T-helper 22 cell (primary cell): ENCODE results near the gene DKK3.

Experiments
- DNase-seq: peaks from one replicate; pipeline ENCODE4 v3.0.0-alpha.2; 2020; ENCODE audit warnings: low read depth

Gene DKK3

DNA sequence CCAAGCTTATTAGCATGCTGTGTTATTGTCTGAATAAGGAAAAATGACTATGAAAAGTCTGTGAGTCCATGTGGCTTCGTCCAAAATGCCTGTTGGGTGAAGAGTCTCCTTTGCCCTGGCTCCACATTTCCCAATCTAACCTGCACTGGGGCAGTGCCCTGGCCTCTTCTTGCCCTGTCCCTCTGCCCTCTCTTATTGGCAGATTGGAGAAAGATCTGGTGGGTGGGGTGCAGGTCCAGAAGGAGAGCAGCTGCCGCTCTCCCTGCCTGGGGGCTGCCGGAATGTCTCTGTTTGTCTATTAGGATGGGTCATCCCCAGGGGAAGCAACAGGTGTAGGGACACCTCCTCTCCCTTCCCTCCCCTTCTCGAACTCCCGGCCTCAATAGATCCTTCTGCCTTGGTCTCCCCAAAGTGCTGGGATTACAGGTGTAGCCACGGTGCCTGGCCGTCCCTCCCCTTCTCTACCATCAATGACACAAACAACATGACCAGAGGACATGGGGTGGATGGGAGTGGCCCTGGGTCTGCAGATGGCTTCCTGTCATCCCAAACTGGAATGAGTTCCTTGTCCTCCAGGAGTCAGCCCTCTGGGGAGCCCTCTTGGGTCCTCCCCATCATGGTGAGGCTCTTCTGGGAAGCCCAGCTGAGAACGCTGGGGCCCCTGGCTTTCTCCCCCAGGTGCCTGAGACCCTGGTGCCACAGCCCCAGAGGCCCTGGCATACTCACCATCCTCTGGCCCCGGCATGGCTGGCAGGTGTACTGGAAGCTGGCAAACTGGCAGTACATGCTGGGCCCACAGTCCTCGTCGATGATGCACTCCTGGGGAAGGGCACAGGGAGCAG, 40.5 kb downstream of the DKK3 start:
- DNase-seq: no peak

DNA sequence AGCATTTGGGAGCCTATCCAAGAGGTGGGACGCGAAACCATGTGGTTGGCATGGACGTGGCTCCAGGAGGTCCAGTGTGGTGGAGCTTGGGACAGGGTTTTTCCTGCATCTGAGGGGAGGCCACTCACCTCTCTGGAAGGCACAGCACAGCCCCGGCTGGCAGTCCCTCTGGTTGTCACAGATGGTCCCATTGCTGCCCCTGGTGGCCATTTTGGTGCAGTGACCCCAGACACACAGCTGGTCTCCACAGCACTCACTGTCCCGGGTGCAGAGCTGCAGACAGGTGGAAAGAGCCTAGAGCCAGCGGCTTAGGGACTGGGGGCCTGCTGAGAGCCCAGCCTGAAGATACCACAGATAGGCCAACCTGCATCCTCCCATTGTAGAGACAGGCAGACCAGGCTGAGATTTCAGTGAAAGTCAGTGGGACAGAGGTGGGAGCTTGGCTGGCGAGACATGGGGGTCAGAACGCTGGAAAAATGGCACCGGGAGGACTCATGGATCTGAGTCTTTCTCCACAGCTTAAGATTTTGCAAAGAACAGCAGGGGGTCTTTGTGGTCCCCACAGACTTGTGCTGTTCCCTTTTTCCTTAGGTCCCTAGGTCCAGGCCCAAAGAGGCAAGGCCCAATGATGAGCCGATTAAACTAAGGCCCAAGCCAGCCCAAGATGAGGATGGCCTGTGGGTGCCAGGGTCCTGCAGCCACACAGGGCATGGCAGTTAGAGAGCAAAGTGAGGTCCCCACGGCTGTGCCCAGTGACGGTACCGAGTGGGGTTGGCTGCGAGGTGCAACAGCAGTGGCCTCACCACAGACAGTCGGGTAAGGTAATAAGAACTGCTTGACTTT, 41.4 kb downstream of the DKK3 start:
- DNase-seq: peak; percentile 18

DNA sequence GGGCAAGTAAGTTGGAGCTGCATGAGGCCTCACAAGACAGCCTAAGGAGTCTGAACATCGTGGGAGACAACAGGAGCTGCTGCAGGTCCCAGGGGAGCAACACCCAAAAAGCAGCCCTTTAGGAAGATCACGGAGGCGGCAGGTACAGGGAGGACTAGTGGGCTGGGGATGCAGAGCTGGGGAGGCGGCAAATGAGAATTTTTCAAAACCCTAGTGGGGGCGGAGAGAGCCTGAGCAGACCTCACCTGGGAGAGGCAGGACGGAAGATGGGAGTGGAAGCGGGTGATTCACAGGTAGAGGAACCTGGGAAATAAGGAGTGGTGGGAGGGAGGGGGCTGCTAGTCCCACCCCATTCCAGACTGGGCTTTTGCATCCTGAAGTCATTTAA, 42.1 kb downstream of the DKK3 start:
- DNase-seq: no peak

DNA sequence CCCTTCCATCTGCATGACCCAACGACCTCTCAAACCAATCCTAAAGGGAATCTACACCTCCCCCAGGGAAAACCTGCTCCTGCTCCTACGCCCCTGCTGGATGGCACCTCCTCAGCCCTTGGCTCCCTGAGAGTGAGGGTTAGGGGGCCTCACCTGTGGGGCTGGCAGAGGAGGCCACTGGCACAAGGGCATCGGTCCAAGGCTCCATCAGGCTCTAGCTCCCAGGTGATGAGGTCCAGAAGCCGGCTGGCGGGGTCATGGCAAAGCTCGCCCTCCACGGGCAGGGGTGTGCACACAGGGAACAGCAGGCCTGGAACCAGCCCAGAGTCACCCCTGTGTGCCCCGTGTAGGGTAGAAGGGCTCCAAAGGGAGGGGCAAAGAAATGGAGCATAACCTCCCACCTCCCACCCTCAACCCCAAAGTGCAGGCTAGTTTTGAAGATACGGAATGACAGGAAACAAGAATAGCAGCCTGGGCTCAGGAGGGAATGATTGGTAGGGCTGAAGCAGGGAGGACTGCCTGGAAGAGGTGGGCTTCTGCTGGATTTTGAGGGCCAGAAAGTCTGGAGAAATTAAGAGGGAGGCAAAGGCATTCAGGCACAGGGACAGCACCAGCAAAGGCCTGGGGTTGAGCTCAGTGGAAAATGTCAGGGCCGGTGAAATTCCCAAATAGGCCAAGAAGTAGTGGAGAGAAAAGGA, 42.6 kb downstream of the DKK3 start:
- DNase-seq: no peak

DNA sequence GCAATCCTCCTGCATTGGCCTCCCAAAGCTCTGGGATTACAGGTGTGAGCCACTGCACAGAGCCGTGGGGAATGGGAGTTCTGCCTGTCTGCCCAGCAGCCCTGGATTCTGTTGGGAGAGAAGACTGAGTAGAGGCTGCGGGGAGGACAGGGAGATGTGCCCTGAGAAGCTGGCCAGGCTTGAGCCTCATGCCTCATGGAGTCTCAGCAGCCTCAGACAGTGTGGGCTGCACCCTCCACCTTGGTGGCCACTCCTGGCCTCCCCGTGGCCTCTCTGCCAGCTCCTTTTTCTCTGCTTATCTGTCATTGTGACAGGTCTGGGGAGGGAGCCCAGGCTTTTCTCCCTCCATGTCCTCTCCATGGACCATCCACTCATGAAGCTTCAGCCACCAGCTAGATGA, 43.2 kb downstream of the DKK3 start:
- DNase-seq: no peak

DNA sequence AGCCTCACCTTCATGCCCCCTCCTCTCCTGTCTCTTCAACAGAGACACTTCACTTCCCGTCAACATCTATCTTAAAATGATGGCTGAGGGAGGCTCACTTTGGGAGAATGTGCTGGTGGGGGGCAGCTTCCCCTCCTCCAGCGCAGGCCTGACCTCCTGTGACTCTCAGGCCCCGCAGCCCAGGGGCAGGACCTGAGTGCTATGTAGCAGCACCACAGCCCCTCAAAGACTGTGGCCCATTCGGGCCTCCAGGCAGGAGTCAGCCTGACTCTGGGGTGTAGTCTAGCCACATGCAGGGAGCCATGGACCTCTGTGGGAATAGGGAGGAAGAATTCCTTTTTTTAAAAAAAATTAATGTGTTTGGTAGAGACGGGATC, 43.7 kb downstream of the DKK3 start:
- DNase-seq: no peak

DNA sequence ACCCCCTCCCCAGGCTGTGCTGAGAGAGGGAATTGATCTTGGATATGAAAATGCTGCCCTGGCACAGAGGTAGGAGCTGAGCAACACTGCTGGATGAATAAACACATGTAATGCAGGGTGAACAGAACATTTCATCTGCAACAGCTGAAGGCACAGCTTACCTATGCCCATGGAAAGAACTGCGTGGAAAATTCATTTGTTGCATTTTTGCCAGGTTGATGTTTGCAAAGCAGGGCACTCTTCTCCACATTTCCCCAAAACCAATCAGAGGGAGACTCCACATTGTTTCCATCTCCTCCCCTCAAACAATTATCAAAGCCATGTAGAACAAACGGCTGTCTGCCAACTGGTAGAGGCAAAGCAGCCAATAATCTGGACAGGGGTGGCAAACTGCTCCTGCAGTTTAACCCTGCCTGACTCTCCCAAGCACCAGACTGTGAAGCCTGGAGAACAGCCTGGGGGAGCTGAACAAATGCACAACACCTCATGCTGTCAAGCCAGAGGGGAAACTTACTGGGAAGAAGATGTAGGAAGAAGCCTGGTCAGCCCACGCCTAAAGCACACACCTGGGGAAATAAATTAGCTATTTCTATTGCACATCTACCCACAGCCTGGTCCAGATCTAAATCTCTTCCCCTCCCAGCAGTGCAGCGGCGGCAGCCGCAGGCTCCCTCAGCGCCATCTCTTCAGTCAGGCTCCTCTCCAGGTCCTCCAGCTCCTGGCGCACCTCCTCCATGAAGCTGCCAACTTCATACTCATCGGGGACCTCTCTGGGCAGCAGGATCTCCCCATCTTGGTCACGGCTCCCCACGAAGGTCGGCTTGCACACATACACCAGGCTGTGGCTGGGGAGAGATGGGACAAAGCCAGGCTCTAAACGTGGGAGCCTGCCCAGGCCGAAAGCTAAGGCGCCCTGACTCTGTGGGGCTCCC, 44.3 kb downstream of the DKK3 start:
- DNase-seq: no peak

DNA sequence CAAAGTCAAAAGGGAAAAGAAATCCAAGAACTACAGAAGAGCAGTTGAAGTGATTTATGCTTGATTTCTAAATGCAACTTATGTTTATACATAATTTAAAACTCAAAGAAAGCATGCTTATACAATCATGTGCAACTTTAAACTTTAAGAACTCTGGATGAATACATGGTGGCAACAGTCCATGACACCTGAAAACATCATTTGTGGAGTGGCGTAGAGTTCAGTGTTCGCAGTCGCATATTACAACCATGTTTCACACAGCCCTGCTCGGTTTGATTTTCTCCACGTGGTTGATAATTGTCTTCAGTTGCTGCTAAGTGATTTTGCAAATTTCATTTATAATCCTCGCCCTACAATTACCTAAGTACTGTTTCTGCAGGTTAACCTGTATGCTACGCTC, 45.4 kb downstream of the DKK3 start:
- no peak for DNase-seq

DNA sequence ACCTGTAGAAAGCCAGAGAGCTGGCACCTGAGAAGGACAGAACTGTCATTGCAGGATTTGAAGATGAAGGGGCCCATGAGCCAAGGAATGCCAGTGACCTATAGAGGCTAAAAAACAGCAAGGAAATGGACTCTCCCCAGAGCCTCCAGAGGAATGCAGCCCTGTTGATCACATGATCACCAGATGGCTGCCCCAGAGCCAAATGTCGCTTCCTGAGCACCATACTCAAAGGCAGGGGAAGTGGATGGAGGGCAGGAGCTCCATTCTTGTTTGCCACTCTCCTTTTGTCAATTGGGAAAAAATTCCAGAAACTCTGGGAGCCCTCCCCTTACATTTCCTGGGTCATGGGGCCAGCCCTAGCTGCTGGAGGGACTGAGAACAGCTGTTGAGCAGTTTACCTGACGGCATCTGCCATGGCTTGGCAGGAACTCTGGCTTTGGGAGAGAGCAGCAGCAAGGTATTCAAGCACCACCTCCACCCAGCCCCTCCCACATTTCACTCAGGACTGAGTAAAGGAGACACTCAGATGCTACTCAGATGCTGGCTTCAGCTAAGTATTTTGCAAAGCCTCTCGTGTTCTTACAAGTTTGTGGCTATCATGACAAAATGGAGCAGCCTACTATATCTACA, 46.9 kb downstream of the DKK3 start:
- no peak for DNase-seq

DNA sequence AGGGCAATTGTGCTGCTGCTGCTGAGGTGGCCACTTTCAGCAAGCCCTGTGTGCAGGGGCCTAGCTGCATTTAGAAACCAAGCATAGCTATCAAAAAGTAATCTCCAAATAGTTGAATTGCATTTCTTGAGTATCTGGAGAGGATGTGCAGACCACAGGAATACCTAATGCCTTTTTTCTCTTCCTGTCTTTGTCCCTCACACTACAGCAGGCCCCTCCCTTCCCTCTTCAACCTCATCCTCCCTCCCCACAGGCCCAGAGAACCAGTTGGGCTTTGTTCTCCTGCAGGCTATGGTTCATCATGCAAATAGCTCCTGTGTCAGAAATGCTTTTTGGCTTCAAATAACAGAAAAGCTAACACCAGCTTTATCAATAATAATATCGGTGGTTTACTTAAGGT, 47.7 kb downstream of the DKK3 start:
- no peak for DNase-seq

DNA sequence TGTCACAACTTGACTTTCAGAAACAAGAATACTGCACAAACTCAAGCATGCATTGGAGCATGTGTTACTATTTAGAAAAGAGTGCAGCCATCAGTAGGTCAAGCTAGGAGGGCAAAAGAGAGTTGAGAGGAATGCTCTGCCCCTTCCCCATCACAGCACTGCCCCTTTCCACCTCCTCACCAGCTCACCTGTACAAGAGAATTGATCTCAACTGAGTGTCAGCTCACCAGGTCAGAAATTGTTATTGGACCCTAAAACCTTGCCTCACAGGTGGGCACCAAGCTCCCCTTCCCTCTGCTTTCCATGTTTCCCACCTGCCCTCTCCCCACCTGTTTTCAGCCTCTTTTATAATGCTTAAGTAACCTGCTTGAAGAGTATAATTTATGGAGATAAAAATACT, 48.8 kb downstream of the DKK3 start:
- no peak for DNase-seq

DNA sequence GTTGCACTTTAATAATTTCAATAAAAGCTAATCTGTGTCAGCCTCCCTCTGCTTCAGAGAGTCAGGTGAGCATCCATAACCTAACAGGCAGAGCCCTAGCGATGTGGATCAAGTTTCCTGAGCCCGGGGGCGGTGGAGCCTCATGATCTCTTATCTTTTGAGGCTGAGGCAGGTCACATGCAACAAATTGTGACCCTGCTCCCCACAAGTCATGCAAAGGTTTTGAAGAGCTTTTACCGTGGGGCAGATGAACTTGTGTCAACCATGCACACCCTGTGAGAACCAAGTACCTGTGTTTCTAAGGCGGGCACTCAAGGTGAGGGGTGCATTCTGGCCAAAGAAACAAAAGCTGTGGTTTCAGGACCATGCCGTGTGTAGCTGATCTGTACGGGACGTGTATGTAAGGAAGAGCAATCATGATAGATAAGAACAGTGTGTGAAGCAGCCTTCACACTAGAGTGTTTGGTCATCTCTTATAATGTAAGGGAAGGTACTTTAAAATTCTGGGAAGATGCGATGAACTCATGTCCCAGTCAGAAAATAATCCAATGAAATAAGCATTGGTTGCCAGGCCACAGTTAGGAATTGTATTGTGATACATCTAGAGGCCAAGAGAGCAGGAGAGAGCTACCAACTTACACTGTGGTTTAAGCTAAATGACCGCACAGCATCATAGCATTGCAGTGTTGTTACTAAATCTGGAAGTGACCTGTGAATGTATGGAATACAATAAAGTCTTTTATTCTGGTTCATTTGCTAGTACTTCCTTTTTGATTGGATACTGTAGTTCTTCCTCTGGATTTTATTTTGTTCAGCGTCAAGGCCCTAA, 49.8 kb downstream of the DKK3 start:
- no peak for DNase-seq

DNA sequence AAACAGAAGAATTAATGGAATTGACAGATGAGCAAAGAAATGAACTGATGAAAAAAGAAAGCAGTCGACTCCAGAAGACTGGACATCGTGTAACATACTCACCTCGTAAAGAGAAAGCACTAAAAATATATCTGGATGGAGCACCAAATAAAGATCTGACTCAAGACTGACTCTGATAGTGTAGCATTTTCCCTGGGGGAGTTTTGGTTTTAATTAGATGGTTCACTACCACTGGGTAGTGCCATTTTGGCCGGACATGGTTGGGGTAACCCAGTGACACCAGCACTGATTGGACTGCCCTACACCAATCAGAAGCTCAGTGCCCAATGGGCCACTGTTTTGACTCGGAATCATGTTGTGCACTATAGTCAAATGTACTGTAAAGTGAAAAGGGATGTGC, 52.4 kb downstream of the DKK3 start:
- no peak for DNase-seq

DNA sequence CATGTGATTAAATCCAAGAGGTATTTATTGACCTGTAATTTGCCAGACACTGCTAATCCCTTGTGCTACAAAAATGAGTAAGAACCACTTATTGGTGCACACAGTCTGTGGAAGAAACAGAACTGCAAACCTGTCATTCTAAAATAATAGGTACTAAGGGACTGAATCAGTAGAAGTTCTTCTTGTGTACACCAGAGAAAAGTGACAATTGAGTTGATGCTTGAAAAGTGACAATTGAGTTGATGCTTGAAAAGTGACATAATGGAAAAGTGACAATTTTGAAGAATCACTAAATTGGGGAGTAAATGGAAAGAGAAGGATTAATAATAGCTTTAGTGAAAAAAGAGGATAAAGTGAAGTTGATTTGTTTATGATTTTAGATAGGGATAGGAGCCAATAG, 56.4 kb downstream of the DKK3 start:
- DNase-seq: no peak

DNA sequence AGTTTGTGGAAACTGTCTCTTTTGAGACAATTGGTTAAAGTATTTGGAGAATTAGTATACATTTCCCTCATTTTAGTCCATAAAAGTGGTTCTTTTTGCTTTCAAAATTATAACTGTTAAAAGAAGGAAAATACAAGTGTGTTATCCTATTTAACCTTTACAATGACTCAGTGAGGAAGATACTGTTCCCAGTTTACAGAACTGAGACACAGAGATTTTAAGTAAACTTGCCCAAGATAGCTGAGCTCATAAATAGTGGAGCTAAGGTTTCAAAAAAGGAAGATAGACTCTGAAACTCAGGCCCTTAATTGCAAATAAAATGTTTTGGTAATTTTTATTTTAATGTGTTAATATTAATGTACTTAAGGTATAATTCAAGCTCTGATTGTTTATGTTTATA, 58.9 kb downstream of the DKK3 start:
- DNase-seq: no peak

DNA sequence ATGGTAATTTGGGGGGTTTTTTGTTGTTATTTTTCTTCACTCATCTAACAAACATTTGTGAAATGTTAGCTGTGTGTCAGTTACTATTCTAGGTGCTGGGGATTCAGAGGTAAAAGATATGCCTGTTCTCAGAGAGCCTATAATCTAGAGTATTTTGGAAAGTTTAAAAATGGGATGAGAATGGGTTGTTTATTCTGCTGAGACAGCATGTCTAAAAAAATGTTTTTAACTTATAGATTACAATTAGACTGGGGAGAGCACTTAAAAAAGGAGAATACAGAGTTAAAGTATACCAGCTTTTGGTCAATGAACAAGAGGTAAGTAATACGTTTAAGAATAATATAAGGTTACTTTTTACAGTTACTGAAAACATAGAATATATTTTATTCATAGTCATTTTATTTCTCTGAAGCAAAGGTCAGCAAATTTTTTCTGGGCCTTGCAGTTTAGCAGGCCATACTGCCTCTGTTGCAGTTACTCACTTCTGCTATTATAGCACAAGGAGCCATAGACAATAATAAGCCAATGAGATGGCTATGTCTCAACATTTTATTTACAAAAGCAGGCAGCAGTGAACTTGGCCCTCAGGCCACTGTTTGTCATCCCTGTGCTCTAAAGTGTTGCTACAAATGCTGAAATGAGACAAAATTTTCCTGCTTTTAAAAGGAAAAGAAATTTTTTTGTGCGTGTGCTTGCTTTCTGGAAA, 60.0 kb downstream of the DKK3 start:
- no peak for DNase-seq

DNA sequence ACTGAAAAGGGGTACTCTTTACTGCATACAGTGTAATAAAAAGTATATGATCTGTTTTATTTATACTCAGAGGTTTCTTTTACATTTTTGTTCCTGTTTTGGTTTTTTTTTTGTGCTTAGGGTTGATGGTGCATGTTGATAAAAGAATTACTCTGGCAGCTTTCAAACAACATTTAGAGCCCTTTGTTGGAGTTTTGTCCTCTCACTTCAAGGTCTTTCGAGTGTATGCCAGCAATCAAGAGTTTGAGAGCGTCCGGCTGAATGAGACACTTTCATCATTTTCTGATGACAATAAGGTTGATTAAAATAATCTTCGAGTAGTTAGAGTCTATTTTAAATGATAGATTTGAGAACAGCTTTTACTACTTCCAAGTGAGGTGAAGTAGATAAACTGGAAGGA, 60.6 kb downstream of the DKK3 start:
- no peak for DNase-seq

DNA sequence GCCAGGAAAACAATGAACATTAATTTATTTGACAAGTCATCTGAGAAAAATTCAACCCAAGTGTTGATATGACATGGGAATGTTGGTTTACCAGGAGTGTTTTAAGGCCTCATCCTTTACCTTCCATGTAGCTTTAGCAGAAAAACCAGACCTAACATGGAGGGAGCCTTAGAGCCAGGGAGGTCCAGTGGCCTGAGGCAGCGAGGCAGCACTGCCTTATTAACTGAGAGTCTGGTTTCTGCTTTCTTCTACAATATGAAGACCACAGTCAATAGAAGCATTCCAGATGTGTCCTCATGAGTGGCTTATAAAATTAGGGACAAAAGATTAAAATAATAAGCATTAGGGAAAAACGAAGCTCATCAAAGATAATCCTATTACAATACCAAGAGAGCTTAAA, 61.5 kb downstream of the DKK3 start:
- no peak for DNase-seq

DNA sequence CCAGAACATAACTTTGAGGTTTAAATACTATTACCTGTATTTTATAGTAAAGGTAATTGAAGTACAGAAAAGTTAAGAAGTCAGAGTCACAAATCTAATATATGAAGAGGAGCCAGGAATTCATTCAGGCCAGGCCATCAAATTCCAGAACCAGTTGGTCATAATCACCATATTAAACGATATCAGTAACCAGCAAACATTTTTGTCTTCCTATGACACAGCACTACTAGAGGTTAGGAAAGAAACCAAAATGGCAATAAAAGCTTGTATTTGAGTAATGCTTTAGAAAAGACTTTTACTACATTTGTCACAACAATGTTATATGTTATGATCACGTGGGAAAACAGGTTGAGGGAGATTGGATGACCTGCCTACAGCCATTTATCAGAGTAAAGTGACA, 62.2 kb downstream of the DKK3 start:
- no peak for DNase-seq

DNA sequence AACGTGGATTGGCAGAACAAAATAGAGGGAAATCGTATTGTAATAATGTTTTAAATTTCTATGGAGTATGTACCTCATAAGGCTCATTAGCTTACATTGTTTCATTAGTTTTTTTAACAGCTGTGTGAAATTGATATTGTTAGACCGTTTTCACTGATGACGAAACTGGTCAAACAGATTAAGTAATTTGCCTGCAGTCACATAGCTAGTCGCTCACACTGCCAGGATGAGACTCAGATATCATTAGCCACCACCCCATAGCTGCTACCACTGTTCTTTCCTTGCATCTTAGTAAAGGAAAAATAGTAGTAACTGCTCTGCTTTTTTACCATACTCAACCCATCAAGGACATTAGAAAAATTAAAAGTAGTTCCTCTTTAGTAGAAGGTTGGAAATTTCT, 64.0 kb downstream of the DKK3 start:
- no peak for DNase-seq
